Neural cell (in vitro differentiated cells): ENCODE data around the gene ABCA1. TPM values are rescaled to one million over a fixed set of nuclear protein-coding genes. Genes with fewer than 3 reads are reported as not detected.

Experiments used
- H2AFZ ChIP-seq: fragments of 200-600, 300-800 bp; sonication (generic), shearing (Covaris generic); 2 replicates; pipeline ENCODE4 v1.6.0; 2014; ENCODE audit warnings: low read depth, mild to moderate bottlenecking, antibody characterized with exemption, low read length, moderate library complexity
- H3F3A ChIP-seq: fragments of 200-600 bp; shearing (Covaris generic); 2 replicates; pipeline ENCODE4 v1.6.1; 2016; ENCODE audit warnings: mild to moderate bottlenecking, moderate library complexity, mixed read lengths, antibody characterized with exemption, low read length; ENCODE audit not compliant: insufficient read depth, poor library complexity, severe bottlenecking
- H3K27ac ChIP-seq: fragments of 200-600, 300-800 bp; sonication (generic), shearing (Covaris generic); 2 replicates; pipeline ENCODE4 v1.5.1; 2014; ENCODE audit warnings: mild to moderate bottlenecking, low read length, moderate library complexity
- H3K27me3 ChIP-seq: fragments of 300-800, 200-600 bp; sonication (generic), shearing (Covaris generic); 2 replicates; pipeline ENCODE4 v1.6.0; 2014; ENCODE audit warnings: mild to moderate bottlenecking, low read depth, low read length, moderate library complexity; ENCODE audit not compliant: insufficient read depth
- H3K36me3 ChIP-seq: fragments of 300-800, 200-600 bp; sonication (generic), shearing (Covaris generic); 2 replicates; pipeline ENCODE4 v1.5.1; 2014; ENCODE audit warnings: mild to moderate bottlenecking, antibody characterized with exemption, low read length, moderate library complexity; ENCODE audit not compliant: insufficient read depth
- H3K4me2 ChIP-seq: fragments of 300-800, 200-600 bp; sonication (generic), shearing (Covaris generic); 2 replicates; pipeline ENCODE4 v1.6.0; 2014; ENCODE audit warnings: mild to moderate bottlenecking, low read length
- H3K4me3 ChIP-seq: fragments of 300-800, 200-600 bp; sonication (generic), shearing (Covaris generic); 2 replicates; pipeline ENCODE4 v1.5.1; 2014; ENCODE audit warnings: mild to moderate bottlenecking, low read length, moderate library complexity
- H3K79me2 ChIP-seq: fragments of 200-600 bp; shearing (Covaris generic); replicated peaks from 2 replicates; pipeline ENCODE4 v1.6.0; 2014; ENCODE audit warnings: mild to moderate bottlenecking, low read length, moderate library complexity; ENCODE audit not compliant: insufficient read depth
- H3K9ac ChIP-seq: fragments of 300-800, 200-600 bp; sonication (generic), shearing (Covaris generic); 2 replicates; pipeline ENCODE4 v1.6.1; 2016; ENCODE audit warnings: mild to moderate bottlenecking, low read length, mixed read lengths
- H3K9me2 ChIP-seq: fragments of 200-600 bp; shearing (Covaris generic); 2 replicates; pipeline ENCODE4 v1.6.1; 2016; ENCODE audit warnings: mild to moderate bottlenecking, low read length, mixed read lengths; ENCODE audit not compliant: insufficient read depth
- H3K9me3 ChIP-seq: fragments of 200-600, 300-800 bp; sonication (generic), shearing (Covaris generic); 2 replicates; pipeline ENCODE4 v1.6.1; 2016; ENCODE audit warnings: mild to moderate bottlenecking, mixed run types, low read length, moderate library complexity, mixed read lengths
- H4K20me1 ChIP-seq: fragments of 200-600 bp; shearing (Covaris generic); 2 replicates; pipeline ENCODE4 v1.6.1; 2016; ENCODE audit warnings: mild to moderate bottlenecking, mixed run types; ENCODE audit not compliant: insufficient read depth
- CTCF ChIP-seq: fragments of 450-650 bp; IDR thresholded peaks from 2 replicates; pipeline ENCODE4 v1.5.1; 2014; ENCODE audit warnings: antibody characterized with exemption, mild to moderate bottlenecking, moderate library complexity; ENCODE audit not compliant: poor library complexity, severe bottlenecking
- EP300 ChIP-seq: fragments of 450-650 bp; conservative IDR thresholded peaks from 2 replicates; pipeline ENCODE4 v1.6.1; 2014; ENCODE audit warnings: antibody characterized with exemption, mild to moderate bottlenecking, moderate library complexity; ENCODE audit not compliant: poor library complexity, severe bottlenecking
- EZH2 ChIP-seq: fragments of 200-600, 300-800 bp; shearing (Covaris generic), sonication (generic); IDR thresholded peaks from 2 replicates; pipeline ENCODE4 v1.6.1; 2014; ENCODE audit warnings: antibody characterized with exemption, low read length, borderline replicate concordance, mild to moderate bottlenecking; ENCODE audit not compliant: insufficient read depth, poor library complexity, severe bottlenecking
- MXI1 ChIP-seq: fragments of 450-650 bp; conservative IDR thresholded peaks from 2 replicates; pipeline ENCODE4 v1.6.1; 2014; ENCODE audit warnings: antibody characterized with exemption, mild to moderate bottlenecking; ENCODE audit not compliant: poor library complexity, severe bottlenecking
- POLR2AphosphoS5 ChIP-seq: IDR thresholded peaks from 2 replicates; pipeline ENCODE4 v1.6.1; 2012
- RAD21 ChIP-seq: fragments of 450-650 bp; conservative IDR thresholded peaks from 2 replicates; pipeline ENCODE4 v1.6.1; 2014; ENCODE audit warnings: antibody characterized with exemption, mild to moderate bottlenecking, moderate library complexity
- SMC3 ChIP-seq: fragments of 450-650 bp; conservative IDR thresholded peaks from 2 replicates; pipeline ENCODE4 v1.6.1; 2014; ENCODE audit warnings: antibody characterized with exemption, mild to moderate bottlenecking, moderate library complexity; ENCODE audit not compliant: poor library complexity
- TAF1 ChIP-seq: IDR thresholded peaks from 2 replicates; pipeline ENCODE4 v1.6.1; 2012; ENCODE audit warnings: low read depth
- polyA plus RNA-seq: library from polyadenylated mRNA; depleted of rRNA; stranded (reverse); fragments of >200 nt; gene quantifications from 2 replicates; pipeline ENCODE4 v1.2.3, GENCODE V29; 2014
- TF ChIP-seq, protein P1 (sequence below): IDR thresholded peaks from 2 replicates; pipeline ENCODE4 v1.6.1; 2012; ENCODE audit warnings: borderline replicate concordance

Gene ABCA1
- polyA plus RNA-seq, 1 donor from 2014 or later, result 5.2 TPM

DNA sequence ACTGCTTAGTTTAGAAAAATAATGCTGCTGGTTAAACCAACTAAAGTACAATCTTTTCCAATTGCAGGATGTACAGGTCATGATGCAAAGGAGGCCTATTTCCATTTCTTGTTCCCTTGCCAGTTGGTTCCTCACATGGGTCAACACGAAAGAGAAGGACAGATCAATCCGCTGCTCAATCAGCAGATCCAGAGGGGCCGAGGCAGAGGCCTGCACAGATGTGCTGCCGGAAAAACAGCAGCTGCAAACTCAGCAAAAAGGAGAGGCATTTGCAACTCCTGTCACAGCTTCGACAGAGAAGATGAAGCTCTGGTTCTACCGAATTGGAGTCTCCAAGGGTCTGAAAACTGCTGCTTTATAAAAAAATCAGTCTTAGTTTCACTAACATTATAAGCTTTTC, 94.3 kb downstream of the ABCA1 start:
- Histone ChIP-seq H3K4me2 (no peak overlapping the region), H2AFZ (no peak overlapping the region), H3K9me3 (no peaks in the 10 kb centered on the region), H3K79me2 (no peaks in the 10 kb centered on the region), H3K27me3 (no peaks in the 10 kb centered on the region), H3K9me2 (no peaks in the 10 kb centered on the region), H3F3A (no peaks in the 10 kb centered on the region), H3K4me3 (no peak overlapping the region), H3K36me3 (peaks cover 4% of the 10 kb centered on the region), H3K9ac (no peak overlapping the region), H4K20me1 (no peaks in the 10 kb centered on the region), H3K27ac (no peak overlapping the region)
- TF ChIP-seq EP300, result no peak
- TF ChIP-seq TAF1, result no peak
- TF ChIP-seq POLR2AphosphoS5, result no peak
- no peak for TF ChIP-seq MXI1
- TF ChIP-seq CTCF, result no peak
- TF ChIP-seq EZH2, result no peak

DNA sequence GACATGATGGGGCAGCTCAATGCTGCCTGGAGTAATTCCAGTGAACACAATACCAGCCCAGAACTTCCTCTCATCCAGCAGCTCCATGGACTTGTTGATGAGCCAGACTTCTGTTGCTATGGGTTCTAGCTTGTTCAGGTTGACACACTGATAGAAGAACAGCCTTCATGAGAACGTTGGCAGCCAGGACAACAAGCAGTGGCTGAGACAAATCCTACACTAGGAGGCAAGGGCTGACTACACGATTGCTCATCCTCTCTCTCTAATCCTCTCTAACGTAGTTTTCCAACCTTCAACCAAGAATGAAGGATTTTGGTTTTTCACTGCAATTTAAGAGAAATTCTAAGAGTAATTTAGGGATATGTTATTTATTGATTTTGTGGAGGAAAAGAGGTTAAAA, 96.3 kb downstream of the ABCA1 start:
- Histone ChIP-seq H4K20me1 (no peaks in the 10 kb centered on the region), H3K27me3 (no peaks in the 10 kb centered on the region), H3K9ac (no peak overlapping the region), H3K9me2 (no peaks in the 10 kb centered on the region), H3K27ac (no peak overlapping the region), H3K4me2 (no peak overlapping the region), H3K36me3 (peaks cover 4% of the 10 kb centered on the region), H3F3A (no peaks in the 10 kb centered on the region), H3K79me2 (no peaks in the 10 kb centered on the region), H2AFZ (no peak overlapping the region), H3K4me3 (no peak overlapping the region), H3K9me3 (no peaks in the 10 kb centered on the region)
- TF ChIP-seq MXI1, result no peak
- TF ChIP-seq CTCF, result no peak
- TF ChIP-seq SMC3, result no peak
- no peak for TF ChIP-seq RAD21
- TF ChIP-seq EZH2, result no peak
- no peak for TF ChIP-seq TAF1
- no peak for TF ChIP-seq EP300
- no peak for TF ChIP-seq POLR2AphosphoS5
- TF ChIP-seq, protein P1, sequence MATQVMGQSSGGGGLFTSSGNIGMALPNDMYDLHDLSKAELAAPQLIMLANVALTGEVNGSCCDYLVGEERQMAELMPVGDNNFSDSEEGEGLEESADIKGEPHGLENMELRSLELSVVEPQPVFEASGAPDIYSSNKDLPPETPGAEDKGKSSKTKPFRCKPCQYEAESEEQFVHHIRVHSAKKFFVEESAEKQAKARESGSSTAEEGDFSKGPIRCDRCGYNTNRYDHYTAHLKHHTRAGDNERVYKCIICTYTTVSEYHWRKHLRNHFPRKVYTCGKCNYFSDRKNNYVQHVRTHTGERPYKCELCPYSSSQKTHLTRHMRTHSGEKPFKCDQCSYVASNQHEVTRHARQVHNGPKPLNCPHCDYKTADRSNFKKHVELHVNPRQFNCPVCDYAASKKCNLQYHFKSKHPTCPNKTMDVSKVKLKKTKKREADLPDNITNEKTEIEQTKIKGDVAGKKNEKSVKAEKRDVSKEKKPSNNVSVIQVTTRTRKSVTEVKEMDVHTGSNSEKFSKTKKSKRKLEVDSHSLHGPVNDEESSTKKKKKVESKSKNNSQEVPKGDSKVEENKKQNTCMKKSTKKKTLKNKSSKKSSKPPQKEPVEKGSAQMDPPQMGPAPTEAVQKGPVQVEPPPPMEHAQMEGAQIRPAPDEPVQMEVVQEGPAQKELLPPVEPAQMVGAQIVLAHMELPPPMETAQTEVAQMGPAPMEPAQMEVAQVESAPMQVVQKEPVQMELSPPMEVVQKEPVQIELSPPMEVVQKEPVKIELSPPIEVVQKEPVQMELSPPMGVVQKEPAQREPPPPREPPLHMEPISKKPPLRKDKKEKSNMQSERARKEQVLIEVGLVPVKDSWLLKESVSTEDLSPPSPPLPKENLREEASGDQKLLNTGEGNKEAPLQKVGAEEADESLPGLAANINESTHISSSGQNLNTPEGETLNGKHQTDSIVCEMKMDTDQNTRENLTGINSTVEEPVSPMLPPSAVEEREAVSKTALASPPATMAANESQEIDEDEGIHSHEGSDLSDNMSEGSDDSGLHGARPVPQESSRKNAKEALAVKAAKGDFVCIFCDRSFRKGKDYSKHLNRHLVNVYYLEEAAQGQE, result no peak
